ENCODE results near the gene SLC37A3.

Gene SLC37A3

DNA sequence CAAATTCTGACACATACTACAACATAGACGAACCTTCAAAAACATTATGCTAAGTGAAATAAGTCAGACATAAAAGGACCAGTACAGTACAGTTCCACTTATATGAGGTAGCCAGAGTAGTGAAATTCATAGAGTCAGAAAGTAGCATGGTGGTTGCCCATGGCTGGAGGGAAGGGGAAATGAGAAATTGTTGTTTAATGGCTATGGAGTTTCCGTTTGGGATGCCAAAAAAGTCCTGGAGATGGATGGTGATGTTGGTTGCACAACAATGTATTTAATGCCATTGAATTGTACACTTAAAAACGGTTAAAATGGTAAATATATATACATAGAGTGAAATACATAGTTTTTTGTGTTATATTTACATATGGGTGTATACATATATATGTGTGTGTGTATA is 2.1 kb upstream of the SLC37A3 start:
- TF ChIP-seq ZFX (IDR thresholded peaks at IDR 0.05; ENCODE audit: borderline replicate concordance) (no peak), CTCF (IDR thresholded peaks at IDR 0.05) (no peak)
- no peak overlapping the region for H3K27ac ChIP-seq

DNA sequence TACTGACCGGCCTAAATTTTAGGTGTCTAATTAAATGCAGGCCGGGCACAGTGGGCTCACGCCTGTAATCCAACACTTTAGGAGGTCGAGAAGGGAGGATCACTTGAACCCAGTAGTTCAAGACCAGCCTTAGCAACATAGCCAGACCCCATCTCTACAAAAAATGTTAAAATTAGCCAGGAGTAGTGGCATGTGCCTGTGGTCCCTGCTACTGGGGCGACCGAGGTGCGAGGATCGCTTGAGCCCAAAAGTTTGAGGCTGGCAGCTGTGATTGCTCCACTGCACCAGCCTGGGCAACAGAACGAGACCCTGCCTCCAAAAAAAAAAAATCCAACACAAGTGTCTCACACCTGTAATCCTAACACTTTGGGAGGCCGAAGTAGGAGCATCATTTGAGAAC is 491 bp upstream of the SLC37A3 start:
- TF ChIP-seq ZFX (IDR thresholded peaks at IDR 0.05; ENCODE audit: borderline replicate concordance) (no peak), CTCF (IDR thresholded peaks at IDR 0.05) (no peak)
- H3K27ac ChIP-seq: no peak overlapping the region

DNA sequence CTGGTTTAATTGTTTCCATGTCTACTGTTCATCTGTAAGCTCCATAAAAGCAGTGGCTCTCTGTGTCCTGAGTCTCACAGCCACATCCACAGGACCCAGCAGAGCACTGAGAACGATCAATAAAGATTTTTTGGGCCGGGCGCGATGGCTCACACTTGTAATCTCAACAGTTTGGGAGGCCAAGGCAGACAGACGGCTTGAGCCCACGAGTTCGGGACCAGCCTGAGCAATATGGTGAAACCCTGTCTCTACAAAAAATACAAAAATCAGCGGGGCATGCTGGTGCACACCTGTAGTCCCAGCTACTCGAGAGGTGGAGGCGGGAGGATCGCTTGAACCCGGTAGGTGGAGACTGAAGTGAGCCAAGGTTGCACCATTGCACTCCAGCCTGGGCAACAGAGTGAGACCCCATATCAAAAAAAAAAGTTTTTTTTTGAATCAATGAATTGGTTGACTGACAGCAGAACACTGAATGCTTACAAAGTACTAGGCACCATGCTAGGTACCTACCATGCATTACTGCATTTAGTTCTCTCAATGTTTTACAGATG is 4.5 kb downstream of the SLC37A3 start:
- no peak overlapping the region for H3K27ac ChIP-seq
- TF ChIP-seq ZFX (IDR thresholded peaks at IDR 0.05; ENCODE audit: borderline replicate concordance): no peak
- no peak for TF ChIP-seq CTCF (IDR thresholded peaks at IDR 0.05)

- TF ChIP-seq ZFX (IDR thresholded peaks at IDR 0.05; ENCODE audit: borderline replicate concordance) (no peak), CTCF (IDR thresholded peaks at IDR 0.05) (no peak)
These were observed 6.7 kb downstream of the SLC37A3 start for GRCh38 chr7:140391634-140392033.

GRCh38 chr7:140390466-140391190 is 7.7 kb downstream of the SLC37A3 start:
- TF ChIP-seq ZFX (IDR thresholded peaks at IDR 0.05; ENCODE audit: borderline replicate concordance) (no peak), CTCF (IDR thresholded peaks at IDR 0.05) (no peak)
- H3K27ac ChIP-seq: no peak overlapping the region

More at GRCh38 chr7:140391634-140392033, 6.7 kb downstream of the SLC37A3 start:
- no peak overlapping the region for H3K27ac ChIP-seq

DNA sequence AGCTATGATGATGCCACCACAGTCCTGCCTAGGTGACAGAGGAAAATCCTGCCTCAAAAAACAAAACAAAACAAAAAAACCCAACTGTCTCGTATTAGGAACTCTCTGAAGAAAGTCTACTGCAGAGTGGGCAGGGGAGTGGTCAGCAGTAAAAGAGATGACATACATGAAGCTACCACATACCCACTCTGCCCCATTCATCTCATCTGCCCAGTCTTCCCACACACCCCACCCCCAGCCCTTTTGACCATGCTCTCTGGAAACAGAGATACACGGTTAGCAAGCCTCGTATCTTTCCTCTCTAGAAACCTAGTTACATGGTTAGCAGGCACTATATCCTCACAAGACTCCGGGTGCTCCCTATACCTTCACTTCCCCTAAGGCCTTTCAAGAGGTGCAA is 8.3 kb downstream of the SLC37A3 start:
- H3K27ac ChIP-seq: no peak overlapping the region
- no peak for TF ChIP-seq CTCF (IDR thresholded peaks at IDR 0.05)
- no peak for TF ChIP-seq ZFX (IDR thresholded peaks at IDR 0.05; ENCODE audit: borderline replicate concordance)

GRCh38 chr7:140389445-140389844 is 8.9 kb downstream of the SLC37A3 start:
- H3K27ac ChIP-seq: no peak overlapping the region
- TF ChIP-seq ZFX (IDR thresholded peaks at IDR 0.05; ENCODE audit: borderline replicate concordance) (no peak), CTCF (IDR thresholded peaks at IDR 0.05) (no peak)

Measured in 22Rv1 (cell line).